EH (cell line): ENCODE results near the gene ACTRT2.

Experiments
- DNase-seq: peaks from one replicate; pipeline ENCODE4 v3.0.0-alpha.2; 2015; ENCODE audit warnings: low read depth

ACTRT2 gene

DNA sequence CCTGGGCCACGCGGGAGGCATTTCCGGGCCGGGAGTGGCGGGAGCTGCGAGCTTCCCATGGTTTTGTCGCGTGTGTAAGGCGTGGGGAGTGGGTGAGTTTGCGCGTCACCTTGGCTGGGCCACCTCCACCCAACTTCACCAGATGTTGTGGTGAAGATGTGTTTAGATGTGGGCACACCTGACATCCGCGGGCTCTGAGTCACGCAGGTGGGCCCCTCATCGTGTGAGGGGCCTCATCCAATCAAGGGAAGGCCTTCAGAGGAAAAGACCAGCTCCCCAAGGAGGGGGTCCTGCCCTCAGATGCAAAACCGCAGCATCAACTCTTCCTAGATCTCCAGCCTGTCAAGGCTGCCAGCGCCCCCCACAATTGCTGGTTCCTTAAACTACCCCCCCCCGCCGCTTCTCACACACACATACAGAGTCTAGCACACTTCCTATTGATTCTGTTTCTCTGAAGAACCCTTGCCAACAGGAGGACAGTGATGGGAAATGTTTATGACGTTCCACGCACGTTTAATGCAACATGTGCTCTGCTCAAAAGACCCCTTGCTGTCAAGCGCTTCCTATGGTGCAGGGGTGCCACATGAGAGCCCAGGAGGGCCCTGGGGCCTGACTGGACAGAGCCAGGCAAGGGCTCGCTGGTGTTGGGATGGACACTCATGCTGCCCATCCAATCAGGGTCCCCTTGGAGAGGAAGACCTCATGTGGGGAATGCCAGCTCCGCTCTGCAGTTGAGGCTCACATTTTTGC, 11.9 kb downstream of the ACTRT2 start:
- no peak for DNase-seq

DNA sequence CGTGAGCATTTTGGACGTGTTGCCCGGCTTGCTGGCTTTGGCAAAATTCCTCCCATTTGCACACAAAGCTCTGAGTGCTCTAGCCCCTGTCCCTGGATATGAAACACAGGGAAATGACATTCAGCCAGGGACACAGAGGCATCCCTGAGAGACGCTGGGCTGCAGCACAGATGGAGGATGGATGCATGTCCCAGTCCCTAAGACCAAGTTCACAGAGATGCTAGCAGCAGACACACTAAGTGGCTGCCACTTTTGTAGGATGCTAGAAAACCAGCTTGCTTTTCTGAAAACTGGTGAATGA, 12.5 kb downstream of the ACTRT2 start:
- DNase-seq, result no peak

DNA sequence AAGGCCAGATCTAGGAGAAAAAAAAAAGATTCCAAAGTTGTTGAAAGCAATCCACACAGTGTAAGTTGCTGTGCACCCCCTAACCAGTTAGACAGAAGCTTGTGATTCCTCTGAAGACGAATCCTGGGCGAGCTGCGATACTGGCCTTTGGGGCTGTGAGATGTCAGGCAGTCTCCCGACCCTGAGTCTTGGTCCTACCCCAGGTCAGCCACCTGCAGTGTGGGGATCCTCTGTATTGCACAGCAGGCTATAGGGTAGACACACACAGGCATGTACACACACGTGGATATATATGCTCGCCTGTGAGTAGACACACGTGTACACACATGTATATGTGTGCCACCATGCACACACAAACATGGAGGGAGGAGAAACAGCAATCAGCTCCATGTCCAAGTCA, 12.9 kb downstream of the ACTRT2 start:
- no peak for DNase-seq

DNA sequence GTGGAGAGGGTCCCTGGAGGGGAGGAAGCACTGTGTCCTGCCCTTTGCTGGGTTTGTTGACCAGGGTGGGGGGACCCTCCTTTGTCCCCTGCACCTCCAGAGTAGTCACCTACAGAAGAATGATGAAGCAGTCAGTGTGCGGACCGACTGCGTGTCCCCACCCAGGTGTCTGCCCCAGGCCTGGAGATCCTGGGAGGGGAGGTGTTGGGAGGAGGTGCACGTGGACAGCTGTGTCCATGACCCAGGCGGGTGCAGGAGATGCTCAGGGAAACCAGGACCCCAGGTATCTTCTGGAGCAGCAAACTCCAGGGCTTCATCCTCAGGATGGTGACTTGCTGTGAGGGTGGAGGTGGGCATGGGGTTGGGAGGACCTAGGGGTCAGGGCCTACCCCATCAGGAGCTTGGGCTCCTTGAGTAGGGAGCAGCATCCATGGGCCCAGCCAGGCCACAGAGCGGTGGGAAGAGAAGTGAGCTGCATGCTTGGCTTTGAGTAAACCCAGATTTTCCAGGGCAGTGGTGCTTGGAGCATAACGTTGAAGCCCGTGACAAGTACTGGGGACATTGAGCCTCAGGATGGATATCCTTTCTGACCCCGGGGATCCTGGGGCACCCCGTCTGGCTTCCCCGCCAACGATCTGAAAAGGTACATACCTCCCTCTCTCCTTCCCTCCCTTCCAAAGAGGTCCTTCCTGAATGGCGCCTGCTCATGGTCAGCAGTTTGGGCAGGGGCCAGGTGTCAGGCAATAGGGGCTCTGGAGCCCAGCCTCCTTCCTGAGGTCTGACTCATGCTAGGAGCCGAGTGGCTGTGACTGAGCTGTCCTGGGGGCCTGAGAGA, 13.7 kb downstream of the ACTRT2 start:
- no peak for DNase-seq

DNA sequence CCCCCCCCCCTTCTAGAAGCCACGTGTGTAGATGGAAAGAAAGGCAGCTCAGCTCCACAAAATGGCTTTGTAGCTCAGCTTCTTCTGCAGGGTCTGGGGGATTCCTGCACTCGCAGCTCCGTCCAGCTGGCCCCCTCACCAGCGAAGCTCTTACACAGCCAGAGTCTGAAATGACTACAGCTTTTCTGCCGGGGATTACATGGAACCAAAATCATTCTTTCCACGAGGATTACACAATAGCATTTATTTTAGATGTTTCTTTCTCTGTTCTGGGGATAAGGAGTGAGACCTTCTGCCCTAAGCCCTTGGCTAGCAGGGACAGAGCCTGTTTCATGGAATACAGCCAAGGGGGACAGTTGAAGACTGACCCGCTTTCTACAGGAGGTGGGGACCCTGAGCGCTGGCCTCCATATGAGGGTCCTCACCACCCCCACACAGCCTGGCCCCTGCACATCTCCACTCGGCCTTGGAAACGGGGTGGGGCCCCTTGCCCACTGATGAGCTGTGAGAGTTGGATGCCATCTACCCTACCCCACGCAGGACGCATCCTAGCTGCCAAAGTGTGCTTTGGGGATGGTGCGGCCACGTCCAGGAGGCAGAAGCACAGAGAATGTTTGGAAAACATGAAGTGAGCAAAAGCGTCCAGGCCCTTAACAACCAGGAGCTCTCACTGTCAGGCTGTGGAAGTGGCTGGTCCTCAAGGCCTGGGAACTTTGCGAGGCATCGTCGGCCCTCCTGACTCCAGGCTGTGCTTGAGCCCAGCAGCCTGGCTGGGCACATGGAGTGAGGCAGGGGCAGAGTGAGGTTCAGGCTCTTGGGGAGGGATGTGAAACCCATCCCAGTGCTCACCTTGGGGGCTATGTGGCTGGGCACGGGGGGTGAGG, 14.5 kb downstream of the ACTRT2 start:
- DNase-seq, result no peak

DNA sequence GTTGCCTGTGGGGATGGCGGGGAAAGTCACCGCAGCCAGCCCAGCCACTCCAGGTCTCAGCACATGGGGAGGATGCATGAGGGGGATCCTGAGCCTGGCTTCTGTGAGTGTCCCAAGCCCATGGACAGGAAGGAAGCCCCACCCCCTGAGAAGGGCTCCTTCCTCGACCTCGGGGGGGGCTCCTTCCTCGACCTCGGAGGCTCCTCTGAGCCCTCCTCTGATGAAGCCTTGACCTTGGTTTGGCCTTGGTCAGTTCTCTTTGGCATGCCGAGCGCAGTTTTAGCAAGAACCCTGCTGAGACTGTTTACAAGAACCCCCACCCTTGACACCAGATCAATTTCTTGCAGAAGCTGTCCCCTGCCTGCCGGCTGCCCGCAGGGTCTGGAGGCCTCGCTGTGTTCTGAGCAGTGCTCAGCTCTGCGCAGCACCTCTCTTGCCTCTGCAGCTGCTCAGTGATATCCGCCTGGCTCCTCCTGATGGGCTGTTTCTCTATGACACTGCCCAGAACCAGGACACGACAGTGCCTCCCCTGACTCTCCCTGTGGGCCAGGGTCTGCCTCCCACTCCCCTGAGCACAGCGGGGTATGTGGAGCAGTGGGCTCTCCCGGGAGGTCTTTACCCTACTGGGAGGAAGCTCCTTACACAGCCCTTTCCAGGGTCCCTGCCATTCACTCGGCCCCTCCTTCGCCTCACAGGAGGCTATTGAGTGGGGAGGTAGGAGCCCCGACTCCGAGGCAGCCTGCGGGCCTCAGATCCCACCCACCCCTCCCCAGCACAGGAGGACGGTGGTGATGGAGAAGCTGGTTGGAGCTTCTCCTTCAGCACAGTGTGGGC, 15.4 kb downstream of the ACTRT2 start:
- DNase-seq, result no peak

DNA sequence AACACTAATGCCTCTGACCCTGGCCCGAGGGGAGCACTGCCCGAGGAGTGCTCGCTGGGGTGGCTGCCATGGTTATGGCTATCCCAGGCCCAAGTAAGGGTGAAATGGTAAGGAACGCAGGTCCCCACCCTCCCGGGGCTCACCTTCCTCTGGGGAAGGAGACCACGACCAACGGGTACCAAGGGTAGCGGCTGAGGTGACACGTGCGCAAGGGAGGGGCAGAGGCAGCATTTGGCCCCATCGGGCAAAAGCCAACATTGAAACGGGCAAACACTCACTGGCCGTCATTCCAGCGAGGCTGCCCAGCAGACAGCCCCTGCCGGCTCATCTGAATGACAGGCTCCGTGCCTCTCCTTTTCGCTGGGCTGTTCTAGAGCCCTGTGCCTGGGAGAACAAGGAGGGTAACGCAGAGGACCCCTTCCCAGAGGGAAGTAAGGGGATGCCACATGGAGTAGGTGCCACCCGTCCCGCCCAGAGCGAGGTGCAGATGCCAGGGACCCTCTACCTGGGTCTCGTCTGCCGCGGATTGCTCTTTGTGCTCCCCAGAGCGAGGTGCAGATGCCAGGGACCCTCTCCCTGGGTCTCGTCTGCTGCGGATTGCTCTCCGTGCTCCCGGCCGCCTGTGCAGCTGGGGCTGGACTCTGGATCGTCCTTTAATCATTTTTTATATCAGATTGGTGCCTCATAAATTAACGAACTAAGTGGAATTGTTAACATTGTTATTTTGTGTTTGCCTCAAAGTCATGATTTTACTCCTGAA, 16.2 kb downstream of the ACTRT2 start:
- no peak for DNase-seq

DNA sequence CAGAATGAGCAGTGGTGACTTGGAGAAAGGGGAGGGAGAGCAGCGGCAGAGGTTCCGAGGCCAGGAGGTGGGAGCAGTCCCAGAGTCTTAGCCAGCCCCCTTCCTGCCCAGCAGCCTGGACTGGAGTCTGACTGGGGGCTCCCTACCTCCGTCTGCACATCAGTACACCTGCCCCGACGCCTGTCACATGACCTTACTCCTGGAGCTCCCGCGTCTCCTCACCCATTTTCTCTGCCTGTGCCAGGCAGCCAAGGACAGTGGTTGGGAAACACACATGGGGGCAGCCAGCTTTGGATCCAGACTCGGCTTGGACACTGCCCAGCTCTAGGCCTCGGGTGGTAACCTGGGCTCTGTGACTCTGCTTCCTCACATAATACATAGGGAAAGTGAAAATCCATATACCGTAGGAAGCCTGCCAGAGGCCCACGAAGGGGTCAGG, 16.9 kb downstream of the ACTRT2 start:
- DNase-seq, result no peak

DNA sequence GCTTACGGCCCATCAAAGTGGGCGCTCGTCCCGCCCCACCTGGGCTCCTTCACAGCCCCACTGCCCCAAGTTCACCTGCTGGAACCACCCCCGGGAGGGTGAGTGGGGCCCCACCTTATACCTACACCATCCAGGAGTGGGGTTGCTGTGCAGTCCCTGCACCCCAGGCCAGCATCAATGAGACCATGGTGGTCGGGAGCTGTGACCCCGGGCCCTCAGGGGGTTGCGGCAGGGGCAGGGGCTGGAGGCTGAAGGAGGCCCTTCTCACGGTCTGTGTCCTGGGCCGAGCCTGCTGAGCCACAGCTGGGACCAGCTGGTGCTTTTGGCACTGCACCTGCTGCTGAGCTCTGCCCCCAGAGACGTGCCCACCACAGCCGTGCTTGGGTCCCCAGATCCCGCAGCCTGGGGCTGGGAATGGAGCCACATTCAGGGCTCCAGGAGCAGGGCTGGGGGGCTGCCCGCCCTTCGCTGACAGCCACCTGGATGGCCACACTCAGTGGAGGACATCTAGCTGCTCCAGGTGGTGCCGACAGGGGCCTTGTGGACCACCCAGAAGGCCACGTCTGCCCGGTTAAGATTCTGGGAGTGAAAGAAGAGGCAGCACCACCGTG, 17.4 kb downstream of the ACTRT2 start:
- DNase-seq, result no peak

DNA sequence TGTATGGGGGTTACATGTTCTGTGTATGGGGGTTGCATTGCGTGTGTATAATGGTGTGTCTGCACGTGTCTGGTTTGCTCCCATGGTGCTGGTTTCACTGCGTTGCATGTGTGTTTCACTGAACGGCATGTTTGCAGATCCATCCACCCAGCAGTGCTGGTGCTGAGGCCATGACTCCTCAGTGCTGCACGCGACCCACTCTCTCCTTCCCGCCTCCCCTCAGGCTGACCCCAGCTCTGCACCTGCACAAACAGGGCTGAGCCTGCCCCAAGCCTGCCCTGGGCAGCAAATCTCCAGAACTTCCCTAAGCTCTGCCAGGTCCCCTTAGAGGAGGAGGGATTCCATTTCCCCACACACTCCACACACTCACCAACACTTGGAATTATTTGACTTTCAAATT, 18.7 kb downstream of the ACTRT2 start:
- DNase-seq, result no peak

DNA sequence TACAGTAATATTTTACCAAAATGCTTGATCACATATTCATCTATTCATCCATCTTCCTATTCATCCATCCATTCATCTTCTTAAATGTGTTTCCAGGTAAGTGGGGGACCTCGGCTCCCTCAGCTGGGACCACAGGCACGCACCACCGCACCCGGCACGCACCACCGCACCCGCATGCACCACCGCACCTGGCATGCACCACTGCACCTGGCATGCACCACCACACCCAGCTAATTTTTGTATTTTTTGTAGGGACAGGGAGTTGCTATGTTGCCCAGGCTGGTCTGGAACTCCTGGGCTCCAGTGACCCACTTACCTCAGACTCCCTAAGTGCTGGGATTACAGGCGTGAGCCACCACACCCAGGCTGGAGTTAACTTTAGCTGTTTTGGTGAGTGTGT, 21.2 kb downstream of the ACTRT2 start:
- no peak for DNase-seq

DNA sequence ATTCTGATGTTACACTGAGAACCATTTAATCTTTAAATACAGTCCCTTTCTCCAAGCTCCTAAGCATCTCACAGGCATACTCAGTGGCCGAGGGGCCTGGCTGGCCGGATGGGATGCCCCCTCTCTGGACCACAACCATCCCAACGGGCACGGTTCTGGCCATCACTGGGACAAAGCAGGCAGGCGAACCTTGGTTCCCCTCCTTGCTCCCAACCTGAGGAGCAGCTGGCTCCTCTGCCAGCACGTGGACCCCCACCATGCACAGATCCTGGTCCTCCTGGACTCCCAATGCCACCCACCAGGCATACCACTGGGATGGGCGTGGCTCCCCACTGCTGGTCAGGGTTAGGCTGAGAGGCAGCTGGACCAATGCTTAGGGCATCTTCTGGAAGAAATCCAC, 27.9 kb downstream of the ACTRT2 start:
- DNase-seq, result no peak

DNA sequence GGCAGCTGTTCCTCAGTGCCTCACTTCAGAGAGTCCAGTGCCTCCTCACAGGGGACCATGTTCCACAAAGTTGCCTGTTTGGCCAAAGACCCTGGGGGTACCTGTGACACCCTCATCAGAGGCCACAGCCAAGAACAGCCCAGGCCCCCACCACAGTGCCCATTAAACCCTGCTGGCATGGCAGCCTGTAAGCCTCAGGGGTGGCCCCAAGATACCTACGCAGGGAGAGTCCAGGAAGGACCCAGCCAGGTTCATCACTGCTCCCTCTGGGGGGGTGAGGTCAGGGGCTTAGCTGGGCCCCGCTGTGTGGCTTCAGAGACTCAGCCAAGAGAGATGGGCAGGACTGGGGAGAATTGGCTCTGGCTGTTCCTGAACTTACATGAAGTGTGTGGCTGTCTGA, 28.6 kb downstream of the ACTRT2 start:
- DNase-seq, result no peak

DNA sequence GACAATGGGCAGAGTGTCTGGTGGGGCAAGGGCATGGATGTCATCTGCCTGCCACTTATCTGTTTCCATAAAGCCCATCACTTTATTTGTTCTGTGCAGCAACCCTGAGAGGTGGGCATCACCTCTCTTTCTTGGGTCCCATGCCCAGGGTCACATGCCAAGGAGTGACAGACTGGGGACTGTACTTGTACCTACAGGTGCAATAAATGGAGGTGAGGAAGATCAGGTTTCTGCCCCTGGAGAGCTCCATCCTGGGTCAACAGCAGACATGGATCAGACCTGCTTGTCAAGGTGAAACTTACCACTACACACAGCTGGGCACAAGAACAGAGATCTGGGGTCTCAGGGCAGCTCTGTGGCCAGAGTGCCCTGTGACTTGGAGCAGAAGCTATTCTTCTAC, 29.3 kb downstream of the ACTRT2 start:
- no peak for DNase-seq

DNA sequence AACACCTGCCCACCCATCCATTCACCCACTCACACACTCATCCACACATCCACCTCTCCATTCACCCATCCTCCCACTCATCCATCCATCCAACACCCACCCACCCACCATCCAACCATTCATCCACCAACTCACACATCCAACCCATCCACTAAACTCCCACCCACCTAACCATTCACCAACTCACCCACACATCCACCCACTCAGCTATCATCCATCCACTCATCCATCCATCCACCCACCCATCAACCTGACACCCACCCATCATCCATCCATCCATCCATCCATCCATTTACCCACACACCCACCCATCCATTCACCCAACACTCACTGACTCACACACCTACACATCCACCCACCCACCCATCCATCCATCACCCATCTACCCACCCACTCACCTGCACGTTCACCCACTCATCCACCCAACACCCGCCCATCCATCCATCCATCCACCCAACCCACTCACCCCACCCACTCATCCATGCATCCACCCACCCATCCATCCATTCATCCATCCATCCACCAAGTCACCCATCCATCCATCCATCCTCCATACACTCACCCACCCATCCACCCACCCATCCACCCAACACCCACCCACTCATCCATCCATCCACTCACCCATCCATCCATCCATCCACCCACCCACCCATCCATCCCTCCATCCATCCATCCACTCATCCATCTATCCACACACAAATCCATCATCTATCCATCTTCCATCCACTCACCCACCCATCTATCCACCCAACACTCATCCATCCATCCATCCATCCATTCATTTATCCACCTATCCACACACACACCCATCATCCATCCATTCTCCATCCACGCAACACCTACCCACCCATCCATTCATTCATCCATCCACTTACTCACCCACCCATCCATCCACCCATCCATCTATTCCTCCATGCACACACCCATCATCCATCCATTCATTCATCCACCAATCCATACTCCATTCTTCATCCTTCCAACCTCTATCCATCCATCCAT, 30.3 kb downstream of the ACTRT2 start:
- DNase-seq, result no peak

DNA sequence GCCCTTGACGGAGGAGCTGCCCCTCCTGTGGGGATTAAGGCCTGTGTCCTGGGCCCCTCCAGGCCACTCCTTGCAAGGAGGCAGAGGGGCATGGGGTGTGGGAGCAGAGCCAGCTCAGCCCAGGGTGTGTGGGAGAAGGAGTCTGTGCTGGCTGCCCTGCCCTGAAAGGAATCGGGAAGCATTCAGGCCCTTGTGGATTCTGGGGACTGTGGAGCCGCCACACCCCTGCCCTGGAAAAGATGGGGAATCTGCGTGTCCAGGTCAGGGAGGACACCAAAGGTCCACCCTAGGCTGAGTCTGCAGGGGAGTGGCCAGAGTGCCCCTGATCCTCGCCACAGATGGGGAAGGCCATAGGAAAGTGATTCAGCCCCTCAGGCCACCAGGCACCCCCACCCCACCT, 31.2 kb downstream of the ACTRT2 start:
- no peak for DNase-seq

DNA sequence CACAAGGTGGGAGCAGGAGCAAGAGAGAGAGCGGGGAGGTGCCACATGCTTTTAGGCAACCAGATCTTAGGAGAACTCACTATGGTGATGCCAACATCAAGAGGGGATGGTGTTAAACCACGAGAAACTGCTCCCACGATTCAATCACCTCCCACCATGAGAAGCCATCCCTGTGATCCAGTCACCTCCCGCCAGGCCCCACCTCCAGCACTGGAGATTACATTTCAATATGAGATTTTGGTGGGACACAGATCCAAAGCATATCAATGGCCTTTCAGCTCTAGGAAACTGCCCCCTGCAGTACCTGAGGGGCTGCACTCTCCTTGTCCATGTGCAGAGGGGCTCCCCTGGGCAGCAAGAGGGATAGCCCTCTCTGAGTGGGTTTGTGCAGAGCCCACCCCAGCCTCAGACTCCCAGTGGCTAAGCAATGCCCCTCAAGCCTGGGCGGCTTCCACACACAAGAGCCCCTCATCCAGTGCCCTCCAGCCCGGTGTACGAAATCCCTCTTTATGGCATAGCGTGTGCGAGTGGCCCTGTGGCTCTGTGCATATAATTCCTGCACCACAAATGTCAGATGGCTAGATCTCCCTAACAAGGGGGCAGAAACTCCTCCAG, 32.2 kb downstream of the ACTRT2 start:
- DNase-seq, result no peak

DNA sequence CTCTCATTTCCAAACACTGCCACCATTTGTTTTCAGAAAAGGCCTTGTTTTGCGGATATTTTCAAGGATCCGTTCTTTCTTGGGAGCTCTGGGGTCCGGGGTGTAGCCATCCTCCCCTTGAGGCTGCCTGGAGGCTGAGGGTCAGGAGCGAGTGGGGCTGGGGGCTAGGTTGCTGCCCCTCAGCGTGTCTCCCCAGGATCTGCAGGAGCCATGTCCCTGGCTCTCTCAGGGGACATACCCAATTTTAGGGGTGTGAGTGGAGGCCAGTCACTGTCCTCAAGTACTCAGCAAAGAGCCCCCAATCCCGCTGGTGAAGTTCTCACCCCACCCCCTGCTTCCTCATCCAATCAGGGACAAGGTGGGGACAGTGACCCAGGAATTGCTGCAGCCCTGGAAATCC, 32.7 kb downstream of the ACTRT2 start:
- no peak for DNase-seq

DNA sequence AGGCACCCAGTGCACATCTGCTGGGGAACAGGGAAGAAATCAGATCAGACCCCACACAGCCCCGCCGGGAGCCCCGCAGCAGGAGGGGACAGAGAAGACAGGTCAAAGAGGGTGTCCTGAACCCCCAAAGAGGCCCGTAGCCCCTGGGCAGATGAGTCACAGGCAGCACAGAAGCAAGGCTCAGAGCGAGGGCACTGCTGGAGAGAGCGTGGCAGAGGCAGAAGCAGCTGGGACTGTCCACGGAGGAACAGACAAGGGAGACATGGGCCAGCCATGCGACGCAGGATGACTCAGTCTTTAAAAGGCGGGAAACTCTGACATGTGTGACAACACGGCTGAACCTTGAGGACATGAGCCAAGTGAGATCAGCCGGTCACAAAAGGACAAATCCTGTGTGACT, 33.2 kb downstream of the ACTRT2 start:
- DNase-seq, result no peak
